NCI-H2081 (cell line): ENCODE measurements around the gene DOK1.

Source experiments
- DNase-seq, 2 experiments: peaks; one replicate each; lab custom pipeline; 2025; lab: John Stamatoyannopoulos, UW

Gene DOK1

GRCh38 chr2:74571058-74571457 lies 16.5 kb downstream of the DOK1 start:
- no peak for DNase-seq

DNA sequence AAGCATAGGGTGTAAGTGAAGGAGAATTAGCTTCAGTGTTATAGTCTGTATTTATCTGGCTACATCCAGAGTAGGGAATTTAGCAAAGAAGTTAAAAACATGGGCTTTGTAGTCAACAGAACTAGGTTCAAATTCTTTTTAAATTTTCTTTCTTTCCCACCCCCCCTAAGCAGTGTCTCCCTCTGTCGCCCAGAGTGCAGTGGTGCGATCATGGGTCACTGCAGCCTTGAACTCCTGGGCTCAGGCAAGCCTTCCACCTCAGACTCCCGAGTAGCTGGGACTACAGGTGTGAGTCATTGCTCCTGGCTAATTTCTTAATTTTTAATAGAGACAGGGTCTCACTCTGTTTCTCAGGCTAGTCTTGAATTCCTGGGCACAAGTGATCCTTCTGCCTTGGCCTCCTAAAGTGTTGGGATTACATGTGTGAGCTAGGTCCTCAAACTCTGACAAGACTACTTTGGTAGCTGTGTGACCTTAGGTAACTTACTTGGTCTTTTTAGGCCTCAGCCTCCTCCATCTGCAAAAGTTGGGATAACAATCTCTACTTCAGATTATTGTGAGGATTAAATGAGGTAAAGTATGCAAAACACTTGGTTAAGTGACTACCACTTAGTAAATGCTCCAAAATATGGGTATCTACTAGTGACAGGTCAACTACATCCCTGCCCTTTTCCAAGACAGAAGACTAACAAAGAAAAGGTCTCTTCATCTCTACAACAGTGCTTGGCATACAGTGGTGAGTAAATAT lies 17.8 kb downstream of the DOK1 start:
- DNase-seq: no peak

DNA sequence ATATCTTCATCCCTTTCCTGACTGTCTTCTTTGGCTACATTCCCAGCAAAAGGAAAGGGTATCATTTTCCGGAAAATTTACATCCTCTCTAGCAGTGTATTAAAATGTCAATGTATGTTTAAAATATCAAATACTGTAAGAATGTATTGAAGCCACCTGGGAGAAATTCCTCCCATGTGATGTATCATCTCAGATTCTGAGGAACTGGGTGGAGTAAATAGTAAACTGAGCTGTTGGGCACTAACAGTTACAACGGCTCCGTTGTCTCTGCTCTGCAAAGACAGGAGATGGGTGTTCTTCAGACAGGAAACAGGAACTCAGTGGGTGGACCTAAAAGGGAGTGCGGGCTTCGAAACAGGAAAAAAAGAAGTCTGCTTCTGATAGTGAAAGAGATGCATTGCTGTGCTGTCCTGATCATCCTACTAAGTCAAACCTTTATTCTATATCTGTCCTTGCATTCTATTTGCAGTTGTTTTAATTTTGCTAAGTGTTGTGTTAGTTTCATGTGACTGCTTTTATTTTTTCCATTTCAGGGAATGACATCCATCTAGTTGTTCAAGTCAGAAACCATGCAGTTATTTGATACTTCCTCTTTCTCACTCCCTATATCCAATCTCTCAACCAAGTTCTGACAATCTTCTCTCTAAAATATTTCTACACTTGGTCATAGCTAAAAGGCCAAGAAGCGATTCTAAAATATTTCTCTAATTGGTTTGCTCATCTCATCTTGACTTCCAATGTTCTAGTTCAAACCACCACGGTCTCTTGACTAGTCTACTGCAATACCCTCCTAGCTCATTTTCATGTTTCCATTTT lies 19.4 kb downstream of the DOK1 start:
- DNase-seq: no peak

GRCh38 chr2:74575320-74575719 lies 20.8 kb downstream of the DOK1 start:
- no peak for DNase-seq

GRCh38 chr2:74576211-74576862 lies 21.8 kb downstream of the DOK1 start:
- DNase-seq: no peak

- DNase-seq: no peak
These were observed 22.3 kb downstream of the DOK1 start for GRCh38 chr2:74576863-74577229.

- DNase-seq: no peak
These were observed 22.9 kb downstream of the DOK1 start for GRCh38 chr2:74577448-74577847.

- no peak for DNase-seq
These were observed 23.9 kb downstream of the DOK1 start for GRCh38 chr2:74578408-74578807.

DNA sequence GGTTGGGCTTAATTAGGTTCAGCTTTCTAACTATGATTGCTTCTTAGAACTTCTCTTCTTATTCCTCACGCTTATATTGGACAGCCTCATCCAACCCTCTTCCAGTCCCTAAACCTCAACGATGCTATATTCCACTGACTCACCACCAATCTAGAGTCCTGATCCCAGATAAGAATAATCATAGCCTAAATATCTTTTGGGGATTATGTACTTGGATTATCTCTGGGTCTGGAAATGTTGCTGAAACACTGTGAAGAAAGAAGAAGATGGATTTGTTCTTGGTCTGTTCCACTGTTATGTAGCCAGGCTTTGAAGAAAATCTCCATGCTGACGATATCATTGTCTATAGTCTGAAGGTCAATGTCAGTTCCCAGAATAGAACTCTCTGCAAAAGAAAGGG lies 26.9 kb downstream of the DOK1 start:
- DNase-seq: no peak

- DNase-seq: no peak
These were observed 27.7 kb downstream of the DOK1 start for GRCh38 chr2:74582184-74582583.

DNA sequence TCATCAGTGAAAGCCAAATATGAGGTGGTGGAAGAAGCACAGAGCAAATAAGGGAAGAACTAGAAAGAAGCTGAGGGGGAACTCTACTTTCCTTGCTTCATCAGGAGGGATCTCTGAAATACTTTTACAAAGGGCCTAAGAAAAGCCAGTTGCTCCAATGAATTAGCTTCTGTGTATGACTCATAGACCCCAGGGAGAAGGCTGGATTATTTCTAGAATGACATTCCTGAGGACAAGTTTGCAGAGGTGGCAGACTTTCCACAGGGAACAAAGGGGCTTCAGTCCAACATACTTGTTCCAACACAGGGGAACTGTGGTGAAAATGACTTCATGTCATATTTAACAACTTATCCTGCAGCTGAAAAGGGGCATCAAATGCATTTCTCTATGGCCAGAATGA lies 29.0 kb downstream of the DOK1 start:
- DNase-seq: no peak

DNA sequence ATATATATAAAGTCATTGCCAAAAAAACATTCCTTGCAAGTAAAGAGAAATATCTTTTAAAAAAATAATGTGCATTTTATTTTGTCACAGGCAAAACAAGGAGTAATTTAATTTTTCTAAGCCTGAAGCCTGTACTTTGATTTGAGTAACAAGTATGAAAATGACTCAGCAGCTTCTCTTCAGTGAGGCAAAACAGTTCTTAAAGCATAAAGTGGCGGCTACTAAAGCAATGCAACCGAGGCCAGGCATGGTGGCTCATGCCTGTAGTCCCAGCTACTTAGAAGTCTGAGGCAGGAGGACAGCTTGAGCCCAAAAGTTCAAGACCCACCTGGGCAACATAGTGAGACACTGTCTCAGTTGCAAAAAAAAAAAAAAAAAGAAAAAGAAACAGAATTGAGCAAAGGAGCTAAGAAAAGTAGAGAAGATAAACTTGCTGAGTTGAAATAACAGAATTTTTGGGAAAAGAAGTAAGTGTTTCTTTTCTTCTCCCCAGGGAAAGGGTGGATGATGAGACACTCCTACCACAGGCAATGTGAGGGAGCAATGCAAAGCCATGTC lies 29.6 kb downstream of the DOK1 start:
- DNase-seq: no peak

DNA sequence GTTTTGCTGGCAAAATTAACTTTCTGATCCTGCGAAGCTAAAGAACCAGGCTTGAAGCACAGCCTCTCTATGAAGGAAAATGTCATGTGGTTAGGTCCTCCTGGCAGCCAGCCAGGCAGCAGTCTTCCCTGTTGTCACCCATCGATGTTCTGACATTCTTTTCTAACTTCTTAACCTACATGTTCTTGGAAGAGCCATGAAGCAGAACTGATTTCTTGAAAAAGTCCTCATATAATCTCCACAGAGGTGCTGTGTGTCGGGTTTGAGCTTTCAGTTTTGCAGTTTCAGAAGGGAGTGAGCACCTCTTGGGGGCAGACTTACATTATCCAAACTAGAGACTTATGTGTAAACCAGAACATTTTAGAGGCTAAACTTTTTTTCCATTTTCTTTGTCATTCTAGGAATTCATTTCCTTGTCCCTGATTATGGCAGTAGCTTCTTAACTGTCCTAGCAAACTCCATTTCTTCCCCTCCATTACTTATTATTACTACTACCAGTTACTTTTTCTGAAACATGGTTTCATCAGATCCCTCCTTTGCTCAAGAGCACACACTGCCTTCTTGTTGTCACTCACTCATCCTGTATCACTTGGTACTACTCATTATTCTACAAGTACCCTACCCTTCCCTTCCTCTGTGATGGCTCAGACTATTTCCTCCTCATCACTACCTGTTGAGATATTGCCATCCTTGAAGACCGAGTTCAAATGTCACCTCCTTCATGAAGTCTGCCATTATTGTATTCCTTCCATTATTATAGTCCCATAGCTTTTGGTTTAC lies 31.1 kb downstream of the DOK1 start:
- DNase-seq: no peak

DNA sequence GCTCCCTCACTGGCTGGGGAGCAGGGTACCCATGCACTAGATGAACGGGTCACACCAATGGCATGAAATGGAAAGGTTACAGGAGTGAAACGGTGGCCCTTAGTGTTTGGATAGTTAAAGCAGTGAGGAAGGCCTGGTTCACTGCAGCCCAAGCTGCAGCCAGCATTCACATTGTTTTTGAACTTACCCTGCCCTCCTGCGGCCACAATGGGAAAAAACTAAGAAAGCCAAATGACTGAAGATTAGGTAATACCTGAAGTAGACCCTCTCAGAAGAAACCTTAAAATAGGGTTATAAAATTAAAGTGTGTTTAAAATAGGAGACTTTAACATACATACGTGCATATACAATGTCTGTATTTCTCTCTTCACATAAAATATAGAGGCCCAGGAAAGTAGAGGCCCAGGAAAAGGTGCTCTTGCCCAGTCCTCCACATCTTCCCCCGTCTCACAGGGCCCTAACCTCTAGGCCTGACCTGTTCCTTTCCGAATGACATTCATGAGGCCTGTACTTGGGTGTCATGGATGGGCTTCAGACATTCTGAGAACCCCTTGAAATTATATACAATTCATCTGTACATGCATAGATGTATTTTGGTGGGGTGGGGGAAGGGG lies 33.3 kb downstream of the DOK1 start:
- peak; percentile 45 to 67 for DNase-seq

DNA sequence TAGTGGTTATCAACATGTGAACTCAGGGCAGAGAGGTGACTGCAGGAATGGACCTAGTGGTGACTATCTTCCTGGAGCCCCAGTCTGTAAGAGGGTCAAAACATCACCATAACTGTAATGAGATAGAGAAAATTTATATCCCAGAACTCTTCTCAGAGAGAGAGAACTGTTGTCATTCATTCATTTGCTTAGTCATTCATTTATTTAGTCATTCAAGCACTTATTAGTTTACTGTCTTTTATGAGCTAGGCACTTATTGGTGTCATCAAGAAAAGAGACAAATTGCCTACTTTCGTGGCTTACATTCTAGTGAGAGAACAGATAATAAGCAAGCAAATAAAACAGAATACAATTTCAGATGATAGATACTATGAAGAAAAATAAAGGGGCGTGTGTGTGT lies 34.1 kb downstream of the DOK1 start:
- no peak for DNase-seq

- no peak for DNase-seq
These were observed 39.6 kb downstream of the DOK1 start for GRCh38 chr2:74593826-74594772.

DNA sequence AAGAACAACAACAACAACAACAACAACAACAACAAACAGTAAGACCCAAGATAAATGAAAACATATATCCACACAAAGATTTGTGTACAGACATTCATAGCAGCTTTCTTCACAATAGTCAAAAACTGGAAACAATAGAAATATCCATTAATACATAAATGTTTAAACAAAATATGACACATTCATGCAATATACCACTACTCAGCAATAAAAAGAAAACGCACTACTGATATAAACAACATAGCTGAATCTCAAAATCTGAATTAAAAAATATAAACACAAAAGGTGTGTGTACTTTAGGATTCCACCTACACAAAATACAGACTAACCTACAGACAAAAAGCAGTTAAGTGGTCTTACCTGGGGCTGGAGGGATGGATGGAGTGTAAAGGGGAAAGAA lies 42.1 kb downstream of the DOK1 start:
- DNase-seq: no peak

- DNase-seq: peak; percentile 16 to 48
These were observed 42.9 kb downstream of the DOK1 start for GRCh38 chr2:74597410-74597809.

GRCh38 chr2:74599676-74600075 lies 45.2 kb downstream of the DOK1 start:
- no peak for DNase-seq

- no peak for DNase-seq
These were observed 48.2 kb downstream of the DOK1 start for GRCh38 chr2:74602586-74603281.
